ENCODE measurements around the gene STOM. TPM values are rescaled to one million over a fixed set of nuclear protein-coding genes. Genes with fewer than 3 reads are reported as not detected.

STOM gene
- polyA plus RNA-seq, 3 donors, result 23.8 to 66.9 (median 63.8) TPM

DNA sequence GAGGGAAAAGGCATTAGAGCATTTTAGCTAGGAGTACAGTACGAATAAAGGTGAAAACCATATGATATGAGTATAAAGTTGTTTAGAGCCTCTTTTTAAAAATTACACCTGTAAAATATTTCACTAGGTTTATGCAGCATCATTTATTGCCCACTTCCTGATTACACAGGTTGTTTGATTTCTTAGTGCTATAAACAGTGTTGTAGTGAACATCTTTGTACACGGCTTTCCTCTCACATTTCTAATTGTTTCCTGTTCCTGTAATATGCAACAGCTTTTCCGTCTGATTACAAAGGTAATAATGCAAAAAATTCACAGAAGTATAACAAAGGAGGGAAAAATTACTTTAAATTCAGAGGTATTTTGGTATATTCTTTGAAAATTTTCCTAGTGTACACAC lies 13.0 kb downstream of the STOM start:
- Histone ChIP-seq H3K9ac (ENCODE audit: insufficient read depth, low read length, poor library complexity, severe bottlenecking) (no peak overlapping the region), H3K36me3 (replicated peaks in 1 of 2; ENCODE audit: control insufficient read depth in 1 of 2, insufficient read depth in 2 of 2, low read length in 2 of 2) (peaks cover 2 to 14% of the 10 kb centered on the region in 2 donors), H4K20me1 (ENCODE audit: insufficient read depth, low read length) (no peaks in the 10 kb centered on the region), H3K4me2 (replicated peaks; ENCODE audit: extremely low read depth, low read length, poor library complexity, severe bottlenecking) (no peak overlapping the region), H3K4me1 (ENCODE audit: control insufficient read depth in 1 of 2, insufficient read depth in 2 of 2, low read length in 2 of 2) (peaks cover 35 to 39% of the 10 kb centered on the region in 2 donors), H2AFZ (ENCODE audit: insufficient read depth, low read depth, low read length, poor library complexity, severe bottlenecking) (no peak overlapping the region), H3K9me3 (replicated peaks in 1 of 2; ENCODE audit: control insufficient read depth in 1 of 2, insufficient read depth in 1 of 2, low read length in 2 of 2) (no peaks in the 10 kb centered on the region), H3K79me2 (ENCODE audit: insufficient read depth, low read length) (peaks cover 30% of the 10 kb centered on the region), H3K4me3 (replicated peaks in 1 of 3; ENCODE audit: low read depth in 2 of 3, low read length in 3 of 3) (no peak overlapping the region), H3K27me3 (ENCODE audit: control insufficient read depth in 2 of 2, insufficient read depth in 2 of 2, low read length in 2 of 2) (no peaks in the 10 kb centered on the region), H3K27ac (ENCODE audit: low read depth in 1 of 2, low read length in 2 of 2) (no peak overlapping the region)
- Mint-ChIP-seq H3K27ac (peak overlapping the region in 2 of 7 donors; percentile 36 to 75), H3K4me3 (no peak overlapping the region), H3K36me3 (peaks cover 16 to 26% of the 10 kb centered on the region in 2 donors), H3K4me1 (peaks cover 43% of the 10 kb centered on the region), H3K27me3 (ENCODE audit: low read depth in 3 of 3) (no peaks in the 10 kb centered on the region), H3K9me3 (peaks cover 0 to 1% (median 0%) of the 10 kb centered on the region in 7 donors)
- WGBS (ENCODE audit: insufficient coverage), result no CpG with 5 or more reads among the region's 3 CpGs
- no peak for DNase-seq
- TF ChIP-seq CTCF (IDR thresholded peaks at IDR 0.05), result no peak
- intact Hi-C loops (cut with micrococcal nuclease), result no loop called here

DNA sequence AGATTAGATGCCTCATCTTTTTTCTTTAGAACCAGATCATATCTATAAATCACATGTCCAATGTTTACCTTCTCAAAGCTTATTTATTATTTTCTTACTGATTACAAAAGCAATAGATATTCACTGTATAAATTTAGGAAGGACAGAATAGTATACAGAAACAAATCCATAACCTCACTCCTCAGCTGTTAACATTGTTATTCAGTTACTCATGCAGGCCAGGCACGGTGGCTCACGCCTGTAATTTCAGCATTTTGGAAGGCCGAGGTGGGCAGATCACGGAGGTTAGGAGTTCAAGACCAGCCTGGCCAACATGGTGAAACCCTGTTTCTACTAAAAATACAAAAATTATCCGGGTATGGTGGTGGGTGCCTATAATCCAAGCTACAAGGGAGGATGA lies 15.3 kb downstream of the STOM start:
- Mint-ChIP-seq H3K27me3 (ENCODE audit: low read depth in 3 of 3) (no peaks in the 10 kb centered on the region), H3K27ac (no peak overlapping the region), H3K36me3 (peaks cover 26 to 28% of the 10 kb centered on the region in 2 donors), H3K4me1 (peaks cover 52% of the 10 kb centered on the region), H3K9me3 (peaks cover 0 to 1% (median 0%) of the 10 kb centered on the region in 7 donors), H3K4me3 (no peak overlapping the region)
- intact Hi-C loops (cut with micrococcal nuclease), result no loop called here
- Histone ChIP-seq H2AFZ (ENCODE audit: insufficient read depth, low read depth, low read length, poor library complexity, severe bottlenecking) (no peak overlapping the region), H3K27ac (ENCODE audit: low read depth in 1 of 2, low read length in 2 of 2) (no peak overlapping the region), H3K9me3 (replicated peaks in 1 of 2; ENCODE audit: control insufficient read depth in 1 of 2, insufficient read depth in 1 of 2, low read length in 2 of 2) (no peaks in the 10 kb centered on the region), H3K27me3 (ENCODE audit: control insufficient read depth in 2 of 2, insufficient read depth in 2 of 2, low read length in 2 of 2) (no peaks in the 10 kb centered on the region), H3K4me3 (replicated peaks in 1 of 3; ENCODE audit: low read depth in 2 of 3, low read length in 3 of 3) (no peak overlapping the region), H3K36me3 (replicated peaks in 1 of 2; ENCODE audit: control insufficient read depth in 1 of 2, insufficient read depth in 2 of 2, low read length in 2 of 2) (peaks cover 3 to 24% of the 10 kb centered on the region in 2 donors), H3K79me2 (ENCODE audit: insufficient read depth, low read length) (peaks cover 14% of the 10 kb centered on the region), H4K20me1 (ENCODE audit: insufficient read depth, low read length) (no peaks in the 10 kb centered on the region), H3K9ac (ENCODE audit: insufficient read depth, low read length, poor library complexity, severe bottlenecking) (no peak overlapping the region), H3K4me2 (replicated peaks; ENCODE audit: extremely low read depth, low read length, poor library complexity, severe bottlenecking) (no peak overlapping the region), H3K4me1 (ENCODE audit: control insufficient read depth in 1 of 2, insufficient read depth in 2 of 2, low read length in 2 of 2) (peaks cover 42 to 46% of the 10 kb centered on the region in 2 donors)
- no CpG with 5 or more reads among the region's 5 CpGs for WGBS (ENCODE audit: insufficient coverage)
- TF ChIP-seq CTCF (IDR thresholded peaks at IDR 0.05), result no peak
- no peak for DNase-seq
